ENCODE data around the gene OR4F15.

OR4F15 gene

DNA sequence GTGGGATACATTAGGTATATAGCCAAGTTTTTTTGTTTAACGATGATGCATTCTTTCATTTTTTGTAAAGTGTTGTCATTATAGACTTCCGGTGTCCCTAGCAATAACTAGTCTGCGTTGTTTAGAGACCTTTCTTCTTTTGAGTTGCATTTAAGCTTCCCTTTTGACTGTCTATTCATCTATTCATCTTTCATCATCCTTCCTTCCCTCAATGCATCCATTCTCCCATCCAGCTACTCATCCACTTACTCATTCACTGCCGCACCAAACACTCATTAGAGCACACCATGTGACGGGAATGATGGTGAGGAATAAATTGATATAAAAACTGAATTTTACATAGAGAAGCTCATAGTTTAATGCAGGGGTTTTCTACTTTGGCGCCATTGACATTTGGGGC is 32.9 kb downstream of the OR4F15 start:
- no peak for TF ChIP-seq CTCF (IDR thresholded peaks at IDR 0.05; ENCODE audit: low read depth, low read length)
- no peak for DNase-seq (ENCODE audit: extremely low read depth, low read depth)

- no peak for TF ChIP-seq CTCF (IDR thresholded peaks at IDR 0.05; ENCODE audit: low read depth, low read length)
- no peak for DNase-seq (ENCODE audit: extremely low read depth, low read depth)
These were observed 40.4 kb downstream of the OR4F15 start for GRCh38 chr15:101852356-101852755.
